IMR-90 (cell line): ENCODE measurements around the gene ACSS1. TPM values are rescaled to one million over a fixed set of nuclear protein-coding genes. Genes with fewer than 3 reads are reported as not detected.

ENCODE experiments used
- ATAC-seq: fragments of 200-7000 bp; cut with Tn5 transposase; 2 replicates; pipeline ENCODE4 v1.9.1; 2020; ENCODE audit warnings: low read depth, mild to moderate bottlenecking, moderate library complexity
- BruUV-seq: library from RNA; stranded (reverse); fragments of 400-500 nt; replicated peaks from 2 replicates; lab custom pipeline; 2021; lab: Mats Ljungman, UMichigan
- CTCF ChIA-PET: fragments of 300-600 bp; formaldehyde crosslinking; extraction: SDS; loops from one replicate; lab custom pipeline; 2021; ENCODE audit warnings: antibody characterized with exemption; lab: Yijun Ruan, JAX
- POLR2A ChIA-PET: fragments of 300-600 bp; sonication (Branson Sonifier 250); formaldehyde crosslinking; loops from one replicate; lab custom pipeline; 2022; ENCODE audit warnings: antibody characterized with exemption; ENCODE audit not compliant: unreplicated experiment; lab: Charles Lee
- DNase-seq: peaks from one replicate; pipeline ENCODE4 v3.0.0; 2013
- H2AFZ ChIP-seq: replicated peaks from 2 replicates; pipeline ENCODE3; 2013; ENCODE audit warnings: low read length, mild to moderate bottlenecking; ENCODE audit not compliant: poor library complexity
- H2AK5ac ChIP-seq: 2 replicates; pipeline ENCODE4 v1.6.1; 2013; ENCODE audit warnings: low read depth, low read length, inconsistent platforms
- H2AK9ac ChIP-seq: replicated peaks from 2 replicates; pipeline ENCODE3; 2013; ENCODE audit warnings: mild to moderate bottlenecking, low read depth, low read length, moderate library complexity; ENCODE audit not compliant: poor library complexity
- H2BK120ac ChIP-seq: 2 replicates; pipeline ENCODE4 v1.6.1; 2013; ENCODE audit warnings: low read depth, low read length, inconsistent platforms
- H2BK15ac ChIP-seq: 3 replicates; pipeline ENCODE4 v1.6.1; 2013; ENCODE audit warnings: low read depth, low read length, inconsistent platforms
- H2BK20ac ChIP-seq: 2 replicates; pipeline ENCODE4 v1.6.1; 2013; ENCODE audit warnings: low read depth, mild to moderate bottlenecking, inconsistent platforms, low read length, moderate library complexity
- H2BK5ac ChIP-seq: 2 replicates; pipeline ENCODE4 v1.6.1; 2013; ENCODE audit warnings: mild to moderate bottlenecking, low read depth, low read length, inconsistent platforms; ENCODE audit not compliant: poor library complexity, severe bottlenecking
- H3K14ac ChIP-seq: replicated peaks from 2 replicates; pipeline ENCODE4 v1.6.1; 2013; ENCODE audit warnings: low read depth, low read length, inconsistent platforms
- H3K18ac ChIP-seq: 2 replicates; pipeline ENCODE4 v1.6.1; 2013; ENCODE audit warnings: low read depth, low read length, control low read depth
- H3K23ac ChIP-seq: 2 replicates; pipeline ENCODE4 v1.6.1; 2013; ENCODE audit warnings: low read depth, low read length, inconsistent platforms
- H3K27ac ChIP-seq: 2 replicates; pipeline ENCODE4 v1.5.1; 2013; ENCODE audit warnings: mild to moderate bottlenecking, control low read depth, low read length; ENCODE audit not compliant: insufficient read depth
- H3K27me3 ChIP-seq: 2 replicates; pipeline ENCODE4 v1.6.1; 2013; ENCODE audit warnings: low read length; ENCODE audit not compliant: control insufficient read depth, insufficient read depth
- H3K36me3 ChIP-seq: 2 replicates; pipeline ENCODE4 v1.6.1; 2013; ENCODE audit warnings: low read length, mixed read lengths; ENCODE audit not compliant: control insufficient read depth, insufficient read depth
- H3K4ac ChIP-seq: 2 replicates; pipeline ENCODE4 v1.6.1; 2013; ENCODE audit warnings: low read depth, low read length, inconsistent platforms
- H3K4me1 ChIP-seq: 2 replicates; pipeline ENCODE4 v1.6.1; 2013; ENCODE audit warnings: low read length, mixed read lengths; ENCODE audit not compliant: control insufficient read depth, insufficient read depth
- H3K4me2 ChIP-seq: 2 replicates; pipeline ENCODE4 v1.6.1; 2013; ENCODE audit warnings: low read depth, mild to moderate bottlenecking, control low read depth, low read length, moderate library complexity
- H3K4me3 ChIP-seq: 2 replicates; pipeline ENCODE4 v1.5.1; 2013; ENCODE audit warnings: low read depth, mild to moderate bottlenecking, control low read depth, low read length, moderate library complexity; ENCODE audit not compliant: insufficient read depth
- H3K56ac ChIP-seq: 2 replicates; pipeline ENCODE4 v1.6.1; 2013; ENCODE audit warnings: low read length, inconsistent platforms; ENCODE audit not compliant: insufficient read depth; ENCODE audit errors: extremely low read depth
- H3K79me1 ChIP-seq, 2 experiments: 2 replicates each; pipeline ENCODE4 v1.6.1; 2013; ENCODE audit warnings: low read length in 2 of 2, inconsistent platforms in 1 of 2, low read depth in 1 of 2
- H3K9ac ChIP-seq: 2 replicates; pipeline ENCODE4 v1.6.1; 2013; ENCODE audit warnings: low read depth, low read length, control low read depth
- H3K9me1 ChIP-seq: 2 replicates; pipeline ENCODE4 v1.6.1; 2013; ENCODE audit warnings: low read length, inconsistent platforms; ENCODE audit not compliant: insufficient read depth
- H3K9me3 ChIP-seq: 2 replicates; pipeline ENCODE4 v1.6.1; 2013; ENCODE audit warnings: low read length; ENCODE audit not compliant: control insufficient read depth, insufficient read depth
- H4K20me1 ChIP-seq: 2 replicates; pipeline ENCODE4 v1.6.1; 2013; ENCODE audit warnings: low read length, inconsistent platforms; ENCODE audit not compliant: insufficient read depth
- H4K5ac ChIP-seq: 2 replicates; pipeline ENCODE4 v1.6.1; 2013; ENCODE audit warnings: mild to moderate bottlenecking, low read depth, low read length, control low read depth
- H4K8ac ChIP-seq, 2 experiments: 2 replicates each; pipeline ENCODE4 v1.6.1; 2013; ENCODE audit warnings: low read depth in 2 of 2, low read length in 2 of 2, control low read depth in 1 of 2, inconsistent platforms in 1 of 2
- H4K91ac ChIP-seq: 2 replicates; pipeline ENCODE4 v1.6.1; 2013; ENCODE audit warnings: low read depth, low read length, inconsistent platforms; ENCODE audit not compliant: insufficient read depth
- CHD1 ChIP-seq: IDR thresholded peaks from 2 replicates; pipeline ENCODE4 v1.6.1; 2012; ENCODE audit warnings: low read depth, low read length, improper control_type of control experiment
- CTCF ChIP-seq: conservative IDR thresholded peaks from 2 replicates; pipeline ENCODE4 v1.5.1; 2012; ENCODE audit warnings: mild to moderate bottlenecking, low read depth, low read length, improper control_type of control experiment
- FOS ChIP-seq: fragments of 150-350 bp; IDR thresholded peaks from 2 replicates; pipeline ENCODE4 v1.6.1; 2016; ENCODE audit warnings: low read depth, low read length
- MAFK ChIP-seq: IDR thresholded peaks from 2 replicates; pipeline ENCODE4 v1.6.1; 2012; ENCODE audit warnings: low read depth, low read length, improper control_type of control experiment
- MAZ ChIP-seq: IDR thresholded peaks from 2 replicates; pipeline ENCODE4 v1.6.1; 2012; ENCODE audit warnings: low read depth, mild to moderate bottlenecking, low read length, improper control_type of control experiment, moderate library complexity, borderline replicate concordance
- NFE2L2 ChIP-seq: fragments of 150-350 bp; IDR thresholded peaks from 2 replicates; pipeline ENCODE4 v1.6.1; 2016; ENCODE audit warnings: low read depth, mild to moderate bottlenecking, low read length
- POLR2A ChIP-seq: IDR thresholded peaks from 2 replicates; pipeline ENCODE4 v1.6.1; 2012; ENCODE audit warnings: mild to moderate bottlenecking, low read depth, low read length
- RFX5 ChIP-seq: IDR thresholded peaks from 2 replicates; pipeline ENCODE4 v1.8.0; 2012; ENCODE audit warnings: low read depth, mild to moderate bottlenecking, low read length, moderate library complexity
- SMC3 ChIP-seq: fragments of 150-350 bp; IDR thresholded peaks from 2 replicates; pipeline ENCODE4 v1.6.1; 2016; ENCODE audit warnings: low read depth, mild to moderate bottlenecking, antibody characterized with exemption, low read length, moderate library complexity
- USF2 ChIP-seq: fragments of 150-350 bp; IDR thresholded peaks from 2 replicates; pipeline ENCODE4 v1.6.1; 2017; ENCODE audit warnings: mild to moderate bottlenecking, antibody characterized with exemption, low read length, low read depth
- WGBS, 2 experiments: methylation state at CpG; one replicate each; pipeline versions ENCODE4 v1.1.5 to v1.1.7; 2013; ENCODE audit warnings: missing lambda C conversion rate in 2 of 2; ENCODE audit not compliant: insufficient read length in 1 of 2; ENCODE audit errors: extremely low coverage in 2 of 2; 5-methylcytosine and 5-hydroxymethylcytosine counted together
- dilution Hi-C: fragments of 300-500 bp; cut with HindIII; formaldehyde crosslinking; loops from one replicate; pipeline ENCODE4 v1.14.3; 2018; ENCODE audit warnings: low sequenced_read_pairs; ENCODE audit not compliant: unreplicated experiment
- in situ Hi-C: fragments of 300-500 bp; cut with MboI; formaldehyde crosslinking; loops from 3 replicates; pipeline ENCODE4 v1.14.3; 2019; ENCODE audit warnings: low sequenced_read_pairs, inconsistent platforms, mixed read lengths
- intact Hi-C: fragments of 100-400 bp; cut with micrococcal nuclease; formaldehyde crosslinking; loops from 2 replicates; pipeline ENCODE4 v1.10.0; 2022
- polyA plus RNA-seq, 3 experiments: library from polyadenylated mRNA; depleted of rRNA; stranded (reverse); fragments of >200 nt; gene quantifications; 2 replicates each; pipeline ENCODE4 v1.2.3, GENCODE V29; 2012; ENCODE audit warnings: low replicate concordance in 1 of 3
- total RNA-seq: library from RNA; depleted of rRNA; stranded (reverse); fragments of >200 nt; gene quantifications from 2 replicates; pipeline ENCODE4 v1.2.3, GENCODE V29; 2012

Gene ACSS1
- total and polyA plus RNA-seq, 2 of the 4 experiments (the other 2 are of a cell fraction) = 0.72 to 1.2 TPM

DNA sequence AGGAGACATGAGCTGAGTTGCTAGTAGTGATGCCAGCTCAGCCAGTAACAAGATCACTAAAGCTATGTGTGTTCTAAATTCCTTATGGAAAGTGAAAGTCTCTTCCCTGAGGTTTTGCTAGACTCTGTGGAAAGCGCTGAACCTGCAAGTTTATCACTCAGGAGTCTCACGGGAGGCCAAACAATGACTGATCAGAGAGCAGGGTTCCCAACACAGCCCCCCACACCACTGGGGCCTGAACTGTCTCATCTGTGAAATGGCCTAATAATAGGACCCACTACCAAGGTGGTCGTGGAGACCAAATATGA lies 19.9 kb downstream of the ACSS1 start:
- H2BK20ac ChIP-seq = no peak overlapping the region
- no peak overlapping the region for H2BK120ac ChIP-seq
- H4K5ac ChIP-seq = no peak overlapping the region
- no peak overlapping the region for H4K8ac ChIP-seq
- ATAC-seq (no peak), DNase-seq (no peak)
- no peak overlapping the region for H3K23ac ChIP-seq
- ChIA-PET POLR2A (no interaction called here), CTCF (no interaction called here)
- intact Hi-C loops = no loop called here
- in situ Hi-C loops = no loop called here
- no peak overlapping the region for H3K56ac ChIP-seq
- no peak overlapping the region for H3K27ac ChIP-seq
- H3K4me2 ChIP-seq = no peak overlapping the region
- no peak overlapping the region for H2AK9ac ChIP-seq
- H2AK5ac ChIP-seq = no peak overlapping the region
- H3K9me3 ChIP-seq = no peaks in the 10 kb centered on the region
- no peak overlapping the region for H3K18ac ChIP-seq
- no peak overlapping the region for H3K14ac ChIP-seq
- dilution Hi-C loops = no loop called here
- BruUV-seq = no TSS peak
- no peak overlapping the region for H3K9ac ChIP-seq
- no peak overlapping the region for H2AFZ ChIP-seq
- no peaks in the 10 kb centered on the region for H3K79me1 ChIP-seq
- no peaks in the 10 kb centered on the region; the same call in 1 of the 2 replicates for H4K20me1 ChIP-seq
- H2BK5ac ChIP-seq = no peak overlapping the region
- peaks cover 7% of the 10 kb centered on the region; the same call in 1 of the 2 replicates for H3K4me1 ChIP-seq
- 80% methylated on average over 1 of the region's 3 CpGs; no CpG with 5 or more reads in 1 of the 2 experiments for WGBS, 2 experiments
- no peak overlapping the region for H3K4me3 ChIP-seq
- peaks cover 3% of the 10 kb centered on the region; the same call in 1 of the 2 replicates for H3K9me1 ChIP-seq
- peaks cover 6% of the 10 kb centered on the region for H3K27me3 ChIP-seq
- no peak overlapping the region for H2BK15ac ChIP-seq
- no peak for TF ChIP-seq MAZ
- TF ChIP-seq RFX5 = no peak
- TF ChIP-seq NFE2L2 = no peak
- no peak for TF ChIP-seq POLR2A
- no peak for TF ChIP-seq CHD1
- TF ChIP-seq USF2 = no peak
- no peak for TF ChIP-seq MAFK
- no peak for TF ChIP-seq CTCF
- no peak for TF ChIP-seq SMC3
- no peak for TF ChIP-seq FOS
- H4K91ac ChIP-seq = no peak overlapping the region
- H3K36me3 ChIP-seq = no peaks in the 10 kb centered on the region
- H3K4ac ChIP-seq = no peak overlapping the region
